Rectal smooth muscle tissue (tissue), 1 donor: ENCODE measurements around the gene SCD5.
A peak's percentile ranks its signal among the peaks of the same experiment; 100 is the strongest.

Source experiments
- H3K27ac ChIP-seq: one replicate; pipeline ENCODE4 v1.7.0; 2013; ENCODE audit warnings: low read depth, low read length, inconsistent platforms
- H3K27me3 ChIP-seq: one replicate; pipeline ENCODE4 v1.7.0; 2013; ENCODE audit warnings: low read length; ENCODE audit not compliant: control insufficient read depth, insufficient read depth
- H3K36me3 ChIP-seq: one replicate; pipeline ENCODE4 v1.7.0; 2013; ENCODE audit warnings: low read length; ENCODE audit not compliant: control insufficient read depth, insufficient read depth
- H3K4me1 ChIP-seq: one replicate; pipeline ENCODE4 v1.7.0; 2013; ENCODE audit warnings: low read length; ENCODE audit not compliant: control insufficient read depth, insufficient read depth
- H3K4me3 ChIP-seq: one replicate; pipeline ENCODE4 v1.7.0; 2013; ENCODE audit warnings: low read length
- H3K9ac ChIP-seq: one replicate; pipeline ENCODE4 v1.7.0; 2013; ENCODE audit warnings: low read length

SCD5 gene

GRCh38 chr4:82775243-82775642, 23.4 kb downstream of the SCD5 start:
- Histone ChIP-seq H3K27ac (no peak overlapping the region), H3K4me3 (no peak overlapping the region), H3K4me1 (no peaks in the 10 kb centered on the region), H3K27me3 (no peaks in the 10 kb centered on the region), H3K36me3 (no peaks in the 10 kb centered on the region), H3K9ac (no peak overlapping the region)

GRCh38 chr4:82774711-82775171, 23.9 kb downstream of the SCD5 start:
- H3K4me3 ChIP-seq: no peak overlapping the region
- no peak overlapping the region for H3K9ac ChIP-seq
- no peaks in the 10 kb centered on the region for H3K4me1 ChIP-seq
- no peaks in the 10 kb centered on the region for H3K36me3 ChIP-seq
- H3K27ac ChIP-seq: no peak overlapping the region
- H3K27me3 ChIP-seq: no peaks in the 10 kb centered on the region

- H3K27ac ChIP-seq: no peak overlapping the region
- H3K36me3 ChIP-seq: no peaks in the 10 kb centered on the region
- no peaks in the 10 kb centered on the region for H3K4me1 ChIP-seq
- no peak overlapping the region for H3K4me3 ChIP-seq
- H3K9ac ChIP-seq: no peak overlapping the region
- no peaks in the 10 kb centered on the region for H3K27me3 ChIP-seq
Measured at GRCh38 chr4:82773057-82773456, 25.5 kb downstream of the SCD5 start.

GRCh38 chr4:82770607-82771006, 28.0 kb downstream of the SCD5 start:
- H3K27me3 ChIP-seq: no peaks in the 10 kb centered on the region
- H3K27ac ChIP-seq: no peak overlapping the region
- no peak overlapping the region for H3K4me3 ChIP-seq
- H3K36me3 ChIP-seq: no peaks in the 10 kb centered on the region
- no peak overlapping the region for H3K9ac ChIP-seq
- H3K4me1 ChIP-seq: no peaks in the 10 kb centered on the region

GRCh38 chr4:82765134-82765533, 33.5 kb downstream of the SCD5 start:
- no peaks in the 10 kb centered on the region for H3K27me3 ChIP-seq
- H3K27ac ChIP-seq: no peak overlapping the region
- H3K36me3 ChIP-seq: no peaks in the 10 kb centered on the region
- H3K9ac ChIP-seq: no peak overlapping the region
- no peak overlapping the region for H3K4me3 ChIP-seq
- H3K4me1 ChIP-seq: no peaks in the 10 kb centered on the region

- H3K36me3 ChIP-seq: no peaks in the 10 kb centered on the region
- H3K4me3 ChIP-seq: no peak overlapping the region
- no peak overlapping the region for H3K9ac ChIP-seq
- H3K27me3 ChIP-seq: no peaks in the 10 kb centered on the region
- H3K27ac ChIP-seq: no peak overlapping the region
- no peaks in the 10 kb centered on the region for H3K4me1 ChIP-seq
Measured at GRCh38 chr4:82761229-82761628, 37.4 kb downstream of the SCD5 start.

GRCh38 chr4:82758701-82759685, 39.6 kb downstream of the SCD5 start:
- H3K4me1 ChIP-seq: peaks cover 5% of the 10 kb centered on the region
- no peak overlapping the region for H3K4me3 ChIP-seq
- no peaks in the 10 kb centered on the region for H3K27me3 ChIP-seq
- H3K9ac ChIP-seq: no peak overlapping the region
- H3K36me3 ChIP-seq: no peaks in the 10 kb centered on the region
- no peak overlapping the region for H3K27ac ChIP-seq

GRCh38 chr4:82756061-82756460, 42.5 kb downstream of the SCD5 start:
- Histone ChIP-seq H3K27me3 (no peaks in the 10 kb centered on the region), H3K9ac (no peak overlapping the region), H3K4me3 (no peak overlapping the region), H3K36me3 (no peaks in the 10 kb centered on the region), H3K4me1 (peaks cover 14% of the 10 kb centered on the region), H3K27ac (no peak overlapping the region)

GRCh38 chr4:82755650-82756049, 42.9 kb downstream of the SCD5 start:
- H3K27ac ChIP-seq: no peak overlapping the region
- no peak overlapping the region for H3K4me3 ChIP-seq
- no peaks in the 10 kb centered on the region for H3K36me3 ChIP-seq
- no peak overlapping the region for H3K9ac ChIP-seq
- H3K4me1 ChIP-seq: peaks cover 14% of the 10 kb centered on the region
- no peaks in the 10 kb centered on the region for H3K27me3 ChIP-seq

- no peak overlapping the region for H3K27ac ChIP-seq
- no peak overlapping the region for H3K9ac ChIP-seq
- H3K4me3 ChIP-seq: no peak overlapping the region
- no peaks in the 10 kb centered on the region for H3K36me3 ChIP-seq
- peaks cover 14% of the 10 kb centered on the region for H3K4me1 ChIP-seq
- no peaks in the 10 kb centered on the region for H3K27me3 ChIP-seq
Measured at GRCh38 chr4:82754513-82755165, 44.0 kb downstream of the SCD5 start.

- H3K9ac ChIP-seq: no peak overlapping the region
- H3K4me3 ChIP-seq: no peak overlapping the region
- H3K27ac ChIP-seq: peak overlapping the region; percentile 43
- H3K4me1 ChIP-seq: peaks cover 14% of the 10 kb centered on the region
- H3K36me3 ChIP-seq: no peaks in the 10 kb centered on the region
- H3K27me3 ChIP-seq: no peaks in the 10 kb centered on the region
Measured at GRCh38 chr4:82753725-82754410, 44.7 kb downstream of the SCD5 start.

- Histone ChIP-seq H3K36me3 (no peaks in the 10 kb centered on the region), H3K27ac (peak overlapping the region; percentile 43), H3K27me3 (no peaks in the 10 kb centered on the region), H3K4me3 (no peak overlapping the region), H3K4me1 (peaks cover 16% of the 10 kb centered on the region), H3K9ac (no peak overlapping the region)
Measured at GRCh38 chr4:82753238-82753637, 45.4 kb downstream of the SCD5 start.
